Activated CD4-positive, CD25-positive, alpha-beta regulatory T cell treated with anti-CD3 and anti-CD28 coated beads, Interleukin-2, amount 50 U/mL, for 72 hours (primary cell): ENCODE results near the gene HSPA4.
"Not testable (repeated sequence)": the region's sequence is repeated elsewhere in the genome, so short reads cannot be mapped to it uniquely, and the experiment has no call there.

Source experiments
- DNase-seq: peaks from one replicate; pipeline ENCODE4 v3.0.0; 2021

Gene HSPA4

DNA sequence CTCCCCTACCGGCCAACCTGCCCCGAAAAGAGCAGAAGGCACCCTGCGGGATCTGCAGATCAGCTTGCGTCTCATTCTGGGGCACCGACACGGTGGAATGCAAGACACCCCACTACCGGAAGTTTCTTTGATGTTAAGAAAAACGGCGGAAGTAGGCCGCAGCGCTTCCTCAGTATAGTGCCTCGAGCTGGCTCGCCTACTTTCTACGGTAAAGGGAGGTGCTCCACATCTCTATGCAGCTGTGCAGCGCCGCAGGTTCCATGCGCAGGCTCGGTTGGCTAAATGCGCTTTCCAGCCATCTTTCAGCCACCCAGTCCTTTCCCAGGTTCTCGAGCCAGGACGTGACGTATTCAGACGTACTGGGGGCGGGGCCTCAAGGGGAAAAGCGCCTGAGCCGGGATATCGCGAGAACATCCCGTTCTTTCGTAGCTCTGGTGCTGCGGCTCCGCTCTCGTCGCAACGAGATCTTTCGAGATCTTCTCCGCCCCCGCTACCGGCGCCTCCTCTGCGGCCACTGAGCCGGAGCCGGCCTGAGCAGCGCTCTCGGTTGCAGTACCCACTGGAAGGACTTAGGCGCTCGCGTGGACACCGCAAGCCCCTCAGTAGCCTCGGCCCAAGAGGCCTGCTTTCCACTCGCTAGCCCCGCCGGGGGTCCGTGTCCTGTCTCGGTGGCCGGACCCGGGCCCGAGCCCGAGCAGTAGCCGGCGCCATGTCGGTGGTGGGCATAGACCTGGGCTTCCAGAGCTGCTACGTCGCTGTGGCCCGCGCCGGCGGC, at the start of gene HSPA4:
Gene HSPA4, plus strand, starts transcription at position 472 of the 775 bp plus-strand sequence. Its CDS starts 238 bp downstream, at position 710.
- DNase-seq = peak; percentile 96

- no peak for DNase-seq
These were observed 45.2 kb upstream of the HSPA4 start for GRCh38 chr5:133006653-133007052.

GRCh38 chr5:133008455-133008854, 43.4 kb upstream of the HSPA4 start:
- DNase-seq = not testable (repeated sequence)

- DNase-seq = no peak
These were observed 36.3 kb upstream of the HSPA4 start for GRCh38 chr5:133015466-133015865.

DNA sequence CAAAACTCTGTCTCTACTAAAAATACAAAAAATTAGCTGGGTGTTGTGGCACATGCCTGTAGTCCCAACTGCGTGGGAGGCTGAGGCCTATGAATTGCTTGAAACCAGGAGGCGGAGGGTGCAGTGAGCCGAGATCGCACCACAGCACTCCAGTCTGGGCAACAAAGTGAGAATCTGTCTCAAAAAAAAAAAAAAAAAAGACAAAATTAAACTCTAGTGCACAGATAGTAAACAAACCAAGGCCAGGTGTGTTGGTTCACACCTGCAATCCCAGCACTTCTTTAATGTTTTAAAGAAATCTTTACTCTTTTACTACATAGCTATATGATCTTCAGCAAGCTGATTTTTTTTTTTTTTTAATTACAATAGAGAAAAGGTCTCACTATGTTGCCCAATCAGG, 33.8 kb upstream of the HSPA4 start:
- no peak for DNase-seq

DNA sequence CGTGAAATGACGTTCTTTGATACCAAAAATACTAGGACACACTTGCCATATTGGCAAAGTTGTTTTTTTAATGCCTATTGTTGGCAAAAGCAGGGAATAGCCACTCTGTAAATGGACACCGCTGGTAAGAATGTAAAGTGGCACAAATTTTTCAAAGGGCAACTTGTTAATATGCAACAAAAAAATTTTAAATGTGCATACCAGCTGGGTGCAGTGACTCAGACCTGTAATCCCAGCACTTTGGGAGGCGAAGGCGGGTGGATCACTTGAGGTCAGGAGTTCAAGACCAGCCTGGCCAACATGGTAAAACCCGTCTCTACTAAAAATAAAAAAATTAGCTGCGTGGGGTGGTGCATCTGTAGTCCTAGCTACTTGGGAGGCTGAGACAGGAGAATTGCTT, 32.3 kb upstream of the HSPA4 start:
- DNase-seq = not testable (repeated sequence)

GRCh38 chr5:133025804-133026663, 25.8 kb upstream of the HSPA4 start, which contains the start of gene ZCCHC10:
Gene ZCCHC10 (minus strand): TSS chr5:133026549. CDS start chr5:133026537, 12 bp downstream.
- DNase-seq = peak; percentile 90

DNA sequence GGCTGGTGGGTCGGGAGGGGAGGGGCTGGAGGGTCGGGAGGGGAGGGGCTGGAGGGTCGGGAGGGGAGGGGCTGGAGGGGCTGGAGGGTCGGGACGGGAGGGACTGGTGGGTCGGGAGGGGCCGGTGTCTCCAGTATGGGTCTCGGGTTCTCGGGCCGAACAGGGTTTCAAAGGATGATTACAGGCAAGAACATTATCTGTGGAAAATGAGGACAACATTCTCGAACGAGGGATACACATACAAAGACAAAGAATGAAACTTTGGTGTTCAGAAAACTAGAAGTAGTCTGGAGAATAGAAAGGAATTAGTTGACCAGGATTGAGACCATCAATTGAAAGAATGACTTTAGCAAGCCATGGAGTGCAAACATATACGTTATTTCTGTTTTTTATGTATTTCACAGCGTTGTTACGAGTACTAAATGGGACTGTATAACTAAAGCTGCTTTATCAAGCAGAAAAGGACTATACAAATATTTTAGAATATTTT, 25.1 kb upstream of the HSPA4 start:
- no peak for DNase-seq

DNA sequence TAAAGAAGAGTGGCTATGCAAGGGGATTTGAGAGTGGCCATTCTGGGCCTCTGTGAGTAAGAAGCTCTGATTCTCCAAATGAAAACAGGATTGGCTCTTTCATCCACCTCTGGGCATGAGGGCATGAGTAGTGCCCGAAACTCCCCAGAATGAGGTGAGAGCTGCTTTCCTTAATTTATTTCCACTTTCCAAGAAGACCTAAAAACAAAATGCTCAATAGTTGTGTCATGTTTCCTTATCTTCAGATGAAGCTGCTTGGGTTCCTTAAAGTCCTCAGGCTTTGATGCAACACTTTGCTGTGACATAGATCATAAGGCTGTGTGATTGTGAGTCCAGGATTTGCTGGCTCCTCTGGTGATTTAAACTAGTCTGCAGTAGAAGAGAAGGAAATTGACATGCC, 22.4 kb upstream of the HSPA4 start:
- no peak for DNase-seq

DNA sequence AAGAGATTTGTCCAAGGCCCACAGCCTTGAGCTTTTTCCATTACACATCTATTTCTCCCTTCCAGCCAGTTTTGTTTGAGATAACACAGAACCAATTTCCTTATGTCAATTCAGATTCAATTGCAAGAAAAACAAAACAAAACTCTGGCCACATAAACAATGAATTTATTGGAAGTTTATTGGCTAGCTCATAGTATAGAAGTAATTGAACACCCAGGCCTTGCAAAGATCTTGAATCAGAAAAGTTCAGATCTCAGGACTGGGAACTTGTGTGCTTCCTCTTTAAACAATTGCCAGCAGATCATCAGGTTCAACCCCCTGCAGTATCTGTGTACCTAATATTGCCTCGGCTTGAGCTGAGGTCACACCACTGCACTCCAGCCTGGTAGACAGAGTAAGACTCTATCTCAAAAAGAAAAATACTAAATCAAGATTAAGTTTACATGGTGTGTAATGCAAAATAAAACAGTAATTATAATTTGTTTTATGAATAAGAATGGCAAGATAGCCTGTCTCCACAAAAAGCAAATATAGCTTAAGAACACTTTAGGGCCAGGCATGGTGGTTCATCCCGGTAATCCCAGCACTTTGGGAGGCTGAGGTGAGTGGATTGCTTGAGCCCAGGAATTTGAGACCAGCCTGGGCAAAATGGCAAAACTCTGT, 21.3 kb upstream of the HSPA4 start:
- DNase-seq = no peak

DNA sequence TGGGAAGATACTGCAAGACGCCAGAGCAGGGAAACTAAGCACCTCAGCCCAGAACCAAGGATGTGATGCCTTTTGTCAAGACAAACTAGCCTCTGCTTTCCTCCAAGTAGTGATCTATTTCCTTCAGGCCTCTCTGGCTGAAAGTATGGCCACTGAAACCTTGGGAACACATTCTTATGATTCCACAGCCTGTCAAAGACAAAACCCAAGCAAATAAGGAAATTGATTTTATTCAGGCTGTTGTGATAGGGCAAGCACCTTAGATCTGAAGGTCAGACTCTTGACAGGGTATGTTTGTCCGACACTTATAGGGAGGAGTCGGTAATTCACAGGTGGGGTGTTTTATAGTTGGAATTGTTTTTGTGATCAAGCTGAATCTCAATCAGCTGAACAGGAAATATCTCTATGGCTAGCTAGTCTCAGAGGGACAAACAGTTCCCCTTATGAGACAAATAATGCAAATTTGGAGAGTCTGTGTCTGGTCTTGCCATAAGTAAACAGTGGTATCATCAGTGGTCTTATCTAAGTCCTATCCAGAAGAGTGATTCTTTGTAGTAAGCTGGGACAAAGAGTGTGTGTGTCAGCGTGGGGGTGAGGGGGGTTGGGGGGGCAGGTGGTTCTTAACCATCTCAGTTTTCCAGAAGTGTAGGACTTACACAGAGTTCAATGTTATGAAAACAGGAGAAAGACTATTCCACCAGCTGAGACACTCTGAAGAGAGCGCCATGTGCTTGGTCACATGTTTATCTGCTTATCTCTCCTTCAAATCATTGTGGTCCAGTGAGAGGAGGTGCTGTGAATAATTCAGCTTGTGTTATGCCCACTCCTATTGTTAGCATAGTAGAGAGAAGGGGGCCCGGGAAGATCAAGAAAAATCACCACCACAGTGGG, 18.7 kb upstream of the HSPA4 start:
- DNase-seq = no peak

- DNase-seq = no peak
These were observed 17.7 kb upstream of the HSPA4 start for GRCh38 chr5:133034064-133034463.

GRCh38 chr5:133035224-133035623, 16.6 kb upstream of the HSPA4 start:
- no peak for DNase-seq

GRCh38 chr5:133036677-133037076, 15.1 kb upstream of the HSPA4 start:
- DNase-seq = not testable (repeated sequence)

DNA sequence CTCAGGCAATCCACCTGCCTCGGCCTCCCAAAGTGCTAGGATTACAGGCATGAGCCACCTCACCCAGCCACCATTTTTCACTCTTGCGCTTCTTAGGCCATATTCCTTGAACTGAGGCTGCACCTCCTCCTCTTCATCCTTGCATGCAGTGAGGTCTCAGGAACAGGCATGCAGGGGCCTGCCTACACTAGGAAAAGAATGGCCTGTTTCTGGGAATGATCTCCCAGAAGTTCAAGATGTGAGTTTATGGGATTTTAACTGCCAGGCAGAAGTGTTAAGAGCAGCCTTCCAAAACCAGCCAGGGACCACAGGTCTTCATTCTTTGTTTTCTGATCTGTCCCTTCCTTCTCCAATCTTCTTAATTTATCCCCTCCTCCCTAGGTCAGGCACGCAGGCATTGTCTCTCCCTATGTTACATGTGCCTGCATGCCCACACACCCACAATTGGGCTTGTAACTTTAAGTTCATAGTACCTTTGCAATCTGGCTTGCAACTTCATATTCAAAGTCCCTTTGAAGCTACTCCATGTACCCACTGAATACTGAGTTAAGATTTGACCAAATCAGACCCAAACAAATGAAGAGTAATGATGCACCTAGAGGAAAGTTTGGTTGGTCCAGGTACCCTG, 10.5 kb upstream of the HSPA4 start:
- no peak for DNase-seq

GRCh38 chr5:133041910-133042309, 9.9 kb upstream of the HSPA4 start:
- DNase-seq = no peak

DNA sequence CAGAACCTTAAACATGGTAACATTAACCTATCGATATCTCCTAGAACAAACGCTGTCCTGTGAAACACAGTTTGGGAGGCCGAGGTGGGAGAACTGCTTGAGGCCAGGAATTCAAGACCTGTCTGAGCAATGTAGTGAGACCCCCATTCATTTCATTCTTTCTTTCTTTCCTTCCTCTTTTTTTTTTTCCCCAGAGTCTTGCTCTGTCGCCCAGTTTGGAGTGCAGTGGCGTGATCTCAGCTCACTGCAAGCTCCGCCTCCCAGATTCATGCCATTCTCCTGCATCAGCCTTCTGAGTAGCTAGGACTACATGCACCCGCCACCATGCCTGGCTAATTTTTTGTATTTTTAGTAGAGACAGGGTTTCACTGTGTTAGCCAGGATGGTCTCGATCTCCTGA, 5.3 kb upstream of the HSPA4 start:
- not testable (repeated sequence) for DNase-seq

GRCh38 chr5:133047404-133047803, 4.4 kb upstream of the HSPA4 start:
- DNase-seq = no peak

GRCh38 chr5:133048993-133049725, 2.7 kb upstream of the HSPA4 start:
- DNase-seq = no peak

DNA sequence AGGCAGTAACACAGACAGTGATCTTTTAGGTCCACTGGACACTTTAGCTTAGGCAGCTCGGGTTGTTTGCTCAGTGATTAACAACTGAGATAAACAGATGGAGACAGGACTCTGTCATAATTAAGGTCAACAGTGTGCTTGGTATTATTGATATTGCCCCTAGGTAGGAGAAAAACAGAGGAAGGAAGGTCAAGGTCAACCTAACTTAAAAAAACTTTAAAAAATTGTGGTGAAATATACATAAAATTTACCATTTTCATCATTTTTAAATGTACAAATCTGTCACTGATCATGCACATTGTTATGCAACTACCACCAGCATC, 2.1 kb upstream of the HSPA4 start:
- DNase-seq = no peak

DNA sequence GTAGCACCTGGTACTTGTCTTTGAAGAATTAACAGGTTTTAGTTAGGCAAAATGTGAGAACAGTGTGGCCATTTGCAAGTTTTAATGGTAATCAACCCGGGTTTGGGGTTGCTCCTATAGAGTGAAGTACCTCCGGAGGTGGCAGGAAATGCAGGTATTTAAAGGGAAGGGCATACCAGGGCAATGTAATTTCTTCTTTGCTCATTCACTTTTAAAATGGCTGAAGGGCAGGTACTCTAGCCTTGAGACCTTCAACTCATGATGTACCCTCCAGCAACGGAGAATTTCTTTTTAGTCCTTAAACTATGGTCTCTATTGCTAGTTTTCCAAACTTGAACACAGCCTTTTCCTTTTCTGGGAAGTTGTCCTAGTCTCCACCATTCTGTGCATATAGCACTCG, 1.3 kb upstream of the HSPA4 start:
- no peak for DNase-seq
